HG03175 (cell line): Measurements from ENCODE around the gene RAB7B.
A peak's percentile ranks its signal among the peaks of the same experiment; 100 is the strongest.

Experiments
- ATAC-seq: cut with Tn5 transposase; IDR thresholded peaks from one replicate; pipeline ENCODE4 v1.9.1; 2021; ENCODE audit warnings: mild to moderate bottlenecking, moderate library complexity; ENCODE audit not compliant: unreplicated experiment

Gene RAB7B

GRCh38 chr1:206023695-206024094, 20.5 kb upstream of the RAB7B start, which contains the start of gene CTSE:
Gene CTSE, minus strand, starts transcription at chr1:206023895. Its CDS starts 104 bp downstream, at chr1:206023791.
- ATAC-seq: no peak

- no peak for ATAC-seq
Measured at GRCh38 chr1:206022766-206023165, 19.6 kb upstream of the RAB7B start.

- no peak for ATAC-seq
Measured at GRCh38 chr1:206021626-206022365, 18.6 kb upstream of the RAB7B start.

GRCh38 chr1:206021008-206021625, 17.9 kb upstream of the RAB7B start:
- no peak for ATAC-seq

- ATAC-seq: no peak
Measured at GRCh38 chr1:206020393-206021007, 17.3 kb upstream of the RAB7B start.

GRCh38 chr1:206015071-206015470, 11.9 kb upstream of the RAB7B start:
- ATAC-seq: no peak

GRCh38 chr1:206014601-206015000, 11.4 kb upstream of the RAB7B start:
- ATAC-seq: no peak

GRCh38 chr1:206013026-206013795, 10.0 kb upstream of the RAB7B start:
- ATAC-seq: no peak

- ATAC-seq: peak; percentile 96
Measured at GRCh38 chr1:206012086-206012859, 9.1 kb upstream of the RAB7B start.

GRCh38 chr1:206011057-206011456, 7.9 kb upstream of the RAB7B start:
- no peak for ATAC-seq

- ATAC-seq: no peak
Measured at GRCh38 chr1:206010060-206010459, 6.9 kb upstream of the RAB7B start.

- no peak for ATAC-seq
Measured at GRCh38 chr1:206006946-206007345, 3.8 kb upstream of the RAB7B start.

GRCh38 chr1:206005778-206006180, 2.6 kb upstream of the RAB7B start:
- no peak for ATAC-seq

- no peak for ATAC-seq
Measured at GRCh38 chr1:206005234-206005633, 2.0 kb upstream of the RAB7B start.

- no peak for ATAC-seq
Measured at GRCh38 chr1:206004826-206005225, 1.6 kb upstream of the RAB7B start.

GRCh38 chr1:206003854-206004800, 932 bp upstream of the RAB7B start:
- no peak for ATAC-seq

- ATAC-seq: no peak
Measured at GRCh38 chr1:206002160-206002559, 1.0 kb downstream of the RAB7B start.

GRCh38 chr1:206001476-206001888, 1.7 kb downstream of the RAB7B start:
- ATAC-seq: no peak

GRCh38 chr1:206000641-206001339, 2.4 kb downstream of the RAB7B start:
- ATAC-seq: no peak
